ENCODE results near the gene CTBP2. TPM values are rescaled to one million over a fixed set of nuclear protein-coding genes. Genes with fewer than 3 reads are reported as not detected.
"Not testable (repeated sequence)": the region's sequence is repeated elsewhere in the genome, so short reads cannot be mapped to it uniquely, and the experiment has no call there.

Gene CTBP2
- total RNA-seq, 4 donors from 2014 or later: 92.4 to 136 (median 125) TPM

DNA sequence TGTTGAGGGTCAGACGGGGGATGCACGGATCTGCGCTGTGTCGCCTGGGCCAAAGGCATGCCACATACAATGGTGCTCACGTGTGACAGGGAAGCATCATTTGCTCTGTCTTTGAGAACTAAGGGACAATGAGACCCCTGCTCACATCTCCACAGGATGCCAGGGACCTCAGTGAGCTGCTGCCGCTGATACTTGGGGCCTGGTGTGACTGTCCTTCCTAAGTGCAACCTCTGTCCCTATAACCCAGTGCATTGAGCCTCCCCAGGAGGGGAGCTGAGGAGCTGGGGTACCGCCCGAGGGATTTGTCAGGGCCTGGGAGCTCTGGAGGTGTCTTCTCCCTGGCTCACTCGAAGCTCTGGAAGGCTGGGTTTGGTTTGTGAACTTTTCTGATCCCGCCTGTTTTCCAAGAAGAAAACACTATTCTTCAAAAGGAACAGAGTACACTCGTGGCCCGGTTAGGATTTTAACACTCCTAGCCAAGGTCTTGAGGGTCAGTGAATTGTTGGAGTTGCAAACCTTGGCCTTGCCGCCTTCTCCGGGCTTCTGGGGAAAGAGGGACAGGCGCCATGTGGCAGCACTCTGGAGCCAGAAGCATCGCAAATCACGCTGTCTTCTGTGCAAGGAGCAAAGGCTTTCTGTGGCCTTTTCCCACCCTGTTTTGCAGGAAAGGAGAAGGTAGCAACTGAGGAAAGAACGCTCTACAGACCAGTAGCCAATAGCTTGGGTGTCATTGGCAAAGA is 26.2 kb upstream of the CTBP2 start:
- TF ChIP-seq, protein P1, sequence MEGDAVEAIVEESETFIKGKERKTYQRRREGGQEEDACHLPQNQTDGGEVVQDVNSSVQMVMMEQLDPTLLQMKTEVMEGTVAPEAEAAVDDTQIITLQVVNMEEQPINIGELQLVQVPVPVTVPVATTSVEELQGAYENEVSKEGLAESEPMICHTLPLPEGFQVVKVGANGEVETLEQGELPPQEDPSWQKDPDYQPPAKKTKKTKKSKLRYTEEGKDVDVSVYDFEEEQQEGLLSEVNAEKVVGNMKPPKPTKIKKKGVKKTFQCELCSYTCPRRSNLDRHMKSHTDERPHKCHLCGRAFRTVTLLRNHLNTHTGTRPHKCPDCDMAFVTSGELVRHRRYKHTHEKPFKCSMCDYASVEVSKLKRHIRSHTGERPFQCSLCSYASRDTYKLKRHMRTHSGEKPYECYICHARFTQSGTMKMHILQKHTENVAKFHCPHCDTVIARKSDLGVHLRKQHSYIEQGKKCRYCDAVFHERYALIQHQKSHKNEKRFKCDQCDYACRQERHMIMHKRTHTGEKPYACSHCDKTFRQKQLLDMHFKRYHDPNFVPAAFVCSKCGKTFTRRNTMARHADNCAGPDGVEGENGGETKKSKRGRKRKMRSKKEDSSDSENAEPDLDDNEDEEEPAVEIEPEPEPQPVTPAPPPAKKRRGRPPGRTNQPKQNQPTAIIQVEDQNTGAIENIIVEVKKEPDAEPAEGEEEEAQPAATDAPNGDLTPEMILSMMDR (IDR thresholded peaks at IDR 0.05): no peak
- TF ChIP-seq POLR2A (IDR thresholded peaks at IDR 0.05): no peak
- H3K9me3 ChIP-seq: no peaks in the 10 kb centered on the region
- no peak overlapping the region for H3K27ac ChIP-seq
- H3K36me3 ChIP-seq: no peaks in the 10 kb centered on the region
- H3K27me3 ChIP-seq: no peaks in the 10 kb centered on the region
- H3K4me3 ChIP-seq (replicated peaks in 1 of 3): no peak overlapping the region
- intact Hi-C loops (cut with DNase I): no loop called here
- no peaks in the 10 kb centered on the region for H3K4me1 ChIP-seq
- 85 to 90% methylated on average over 18 of the region's 18 CpGs for WGBS, 2 donors
- no peak for DNase-seq

DNA sequence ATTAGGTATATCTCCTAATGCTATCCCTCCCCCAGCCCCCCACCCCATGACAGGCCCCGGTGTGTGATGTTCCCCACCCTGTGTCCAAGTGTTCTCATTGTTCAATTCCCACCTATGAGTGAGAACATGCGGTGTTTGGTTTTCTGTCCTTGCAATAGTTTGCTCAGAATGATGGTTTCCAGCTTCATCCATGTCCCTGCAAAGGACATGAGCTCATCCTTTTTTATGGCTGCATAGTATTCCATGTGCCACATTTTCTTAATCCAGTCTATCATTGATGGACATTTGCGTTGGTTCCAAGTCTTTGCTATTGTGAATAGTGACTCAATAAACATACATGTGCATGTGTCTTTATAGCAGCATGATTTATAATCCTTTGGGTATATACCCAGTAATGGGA is 18.7 kb upstream of the CTBP2 start:
- intact Hi-C loops (cut with DNase I); H3K4me1 ChIP-seq; H3K27me3 ChIP-seq; H3K27ac ChIP-seq; H3K36me3 ChIP-seq; DNase-seq; H3K9me3 ChIP-seq; H3K4me3 ChIP-seq (replicated peaks in 1 of 3): not testable (repeated sequence)
- 87 to 97% methylated on average over 3 of the region's 3 CpGs for WGBS, 2 donors

DNA sequence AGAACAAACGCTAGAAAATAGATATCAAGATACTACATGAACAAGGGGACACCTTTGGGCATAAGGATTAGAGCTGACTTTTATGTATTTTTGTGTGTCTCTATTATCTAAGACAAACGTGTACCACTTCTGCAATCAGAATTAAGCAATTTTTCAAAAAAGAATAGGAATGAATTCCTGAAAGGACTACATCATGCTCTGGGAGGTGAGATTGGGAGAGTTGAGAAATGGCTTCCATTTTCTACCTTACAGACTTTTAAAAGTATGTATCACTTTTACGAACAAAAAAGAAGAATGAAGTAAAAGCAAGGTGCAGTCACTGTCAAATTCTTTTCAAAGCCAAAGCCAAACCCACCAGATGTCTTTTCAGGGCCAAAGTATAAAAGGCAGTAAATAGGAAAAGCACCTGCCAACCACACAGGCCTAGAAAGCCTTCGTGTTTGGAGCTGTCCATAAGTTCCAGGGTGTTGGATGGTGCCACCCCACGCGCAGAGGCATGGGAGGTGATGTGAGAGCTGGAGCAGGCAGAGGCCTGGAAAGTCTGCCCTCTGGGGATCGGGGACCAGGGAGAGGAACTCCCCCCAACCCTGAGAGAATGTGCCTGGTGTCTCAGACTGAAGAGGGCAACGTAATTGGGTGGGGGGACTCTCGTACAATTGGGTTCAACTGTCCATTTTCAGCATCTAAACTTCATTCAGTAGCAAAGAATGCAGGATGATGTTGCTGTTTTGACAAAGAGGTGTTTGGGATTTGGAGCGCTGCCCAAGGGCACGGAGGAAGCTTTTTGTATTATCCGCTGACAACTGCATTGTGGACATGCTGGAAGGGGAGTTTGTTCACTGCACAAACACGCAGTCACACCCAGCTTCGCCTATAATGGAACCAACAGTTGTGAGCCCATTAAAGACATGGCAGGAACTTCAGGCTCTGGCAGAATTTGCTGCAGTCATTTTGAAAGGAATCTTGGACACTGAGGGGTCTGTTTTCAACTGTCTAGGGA is 17.6 kb upstream of the CTBP2 start:
- no peaks in the 10 kb centered on the region for H3K9me3 ChIP-seq
- intact Hi-C loops (cut with DNase I): no loop called here
- H3K36me3 ChIP-seq: no peaks in the 10 kb centered on the region
- no peak overlapping the region for H3K27ac ChIP-seq
- WGBS, 2 donors: 86% methylated on average over 14 of the region's 14 CpGs
- H3K27me3 ChIP-seq: no peaks in the 10 kb centered on the region
- H3K4me1 ChIP-seq: no peaks in the 10 kb centered on the region
- H3K4me3 ChIP-seq (replicated peaks in 1 of 3): no peak overlapping the region
- TF ChIP-seq, protein P1 (IDR thresholded peaks at IDR 0.05): no peak
- TF ChIP-seq POLR2A (IDR thresholded peaks at IDR 0.05): no peak
- DNase-seq: no peak

DNA sequence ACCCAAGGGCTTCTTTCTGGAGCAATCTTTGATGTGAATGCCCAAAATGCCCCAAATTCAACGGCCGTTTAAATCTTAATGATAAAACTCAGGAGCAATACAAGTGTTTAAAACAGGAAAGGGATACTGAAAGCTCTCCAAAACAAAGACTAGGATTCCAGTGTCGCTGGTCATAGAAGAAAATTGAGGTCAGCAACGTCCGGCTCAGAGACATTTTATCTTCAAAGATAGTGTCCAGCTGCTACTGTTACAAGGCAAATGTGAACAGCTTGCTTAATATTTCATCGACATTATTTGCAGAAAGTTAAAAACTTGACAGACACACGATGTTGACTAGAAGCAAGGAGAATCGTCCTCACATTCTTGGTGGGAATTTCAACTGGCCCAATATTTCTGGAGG is 15.4 kb upstream of the CTBP2 start:
- no peak overlapping the region for H3K4me3 ChIP-seq (replicated peaks in 1 of 3)
- no peaks in the 10 kb centered on the region for H3K4me1 ChIP-seq
- intact Hi-C loops (cut with DNase I): no loop called here
- no peaks in the 10 kb centered on the region for H3K9me3 ChIP-seq
- no peaks in the 10 kb centered on the region for H3K36me3 ChIP-seq
- no peak overlapping the region for H3K27ac ChIP-seq
- H3K27me3 ChIP-seq: no peaks in the 10 kb centered on the region
- 64 to 68% methylated on average over 8 of the region's 8 CpGs for WGBS, 2 donors
- TF ChIP-seq, protein P1 (IDR thresholded peaks at IDR 0.05): no peak
- TF ChIP-seq POLR2A (IDR thresholded peaks at IDR 0.05): no peak
- no peak for DNase-seq

DNA sequence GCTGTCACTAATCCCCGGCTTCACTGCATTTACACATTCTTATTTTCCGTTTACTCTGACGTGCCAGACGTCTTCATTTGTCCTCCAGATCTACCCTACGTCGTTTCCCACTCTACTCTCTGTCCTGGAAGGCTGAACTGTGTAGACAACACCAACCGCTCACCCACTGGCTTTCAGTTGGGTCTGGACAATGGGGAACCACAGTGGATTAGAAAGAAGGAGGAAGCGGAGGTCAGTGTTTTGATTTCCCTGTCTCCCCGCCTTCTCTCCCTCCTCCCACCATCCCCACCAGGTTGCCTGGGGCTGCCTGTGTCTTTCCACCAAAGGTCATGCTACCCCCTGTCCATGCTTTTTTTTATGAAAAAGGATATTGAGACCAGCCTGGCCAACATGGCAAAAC is 14.0 kb upstream of the CTBP2 start:
- no peak overlapping the region for H3K27ac ChIP-seq
- no peaks in the 10 kb centered on the region for H3K36me3 ChIP-seq
- H3K4me1 ChIP-seq: no peaks in the 10 kb centered on the region
- intact Hi-C loops (cut with DNase I): no loop called here
- H3K9me3 ChIP-seq: no peaks in the 10 kb centered on the region
- DNase-seq: no peak
- no peaks in the 10 kb centered on the region for H3K27me3 ChIP-seq
- 55 to 68% methylated on average over 9 of the region's 9 CpGs for WGBS, 2 donors
- H3K4me3 ChIP-seq (replicated peaks in 1 of 3): no peak overlapping the region
- TF ChIP-seq, protein P1 (IDR thresholded peaks at IDR 0.05): no peak
- no peak for TF ChIP-seq POLR2A (IDR thresholded peaks at IDR 0.05)

Measured in thyroid gland (tissue), 4 donors.